ENCODE measurements around the gene SNAP25.

Gene SNAP25

DNA sequence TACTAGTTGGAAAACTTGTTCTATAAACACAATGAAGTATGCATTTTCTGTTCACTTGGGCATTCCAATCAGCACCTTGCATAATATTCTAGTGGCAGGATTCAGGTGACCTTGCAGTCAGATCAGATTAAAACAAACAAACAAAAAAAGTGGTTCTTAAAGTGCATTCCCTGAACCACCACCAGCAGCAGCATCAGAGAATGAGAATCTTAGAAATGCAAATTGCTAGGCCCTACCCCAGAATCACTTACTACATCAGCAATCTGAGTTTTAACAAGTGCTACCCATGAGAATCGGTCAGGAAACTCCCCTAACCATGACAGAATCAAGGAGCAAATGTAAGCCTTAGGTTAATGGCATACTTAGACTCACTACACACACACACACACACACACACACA lies 41.7 kb downstream of the SNAP25 start:
- DNase-seq: no peak
- no peak for TF ChIP-seq GATA1 (IDR thresholded peaks at IDR 0.05; ENCODE audit: low read depth, low read length)
- TF ChIP-seq POLR2A (IDR thresholded peaks at IDR 0.05; ENCODE audit: low read length): no peak

DNA sequence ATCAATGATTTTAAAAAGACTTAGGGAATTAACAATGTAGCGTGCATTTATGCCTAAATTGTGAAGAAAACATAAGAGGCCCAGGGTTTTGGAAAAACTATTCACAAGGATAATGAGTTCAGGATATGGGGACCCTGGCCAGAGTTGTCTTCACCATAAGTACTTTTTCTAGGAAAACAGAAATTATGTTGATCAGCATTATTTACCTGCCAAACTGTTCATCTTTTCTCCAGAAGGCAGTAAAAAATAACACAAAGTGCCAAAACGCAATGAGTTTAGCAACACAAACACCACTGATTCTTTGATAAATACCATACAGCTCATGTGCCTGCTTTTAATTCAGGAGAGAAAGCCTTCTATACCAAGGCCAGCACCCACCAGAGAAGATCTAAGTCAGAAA lies 43.1 kb downstream of the SNAP25 start:
- DNase-seq: no peak
- TF ChIP-seq GATA1 (IDR thresholded peaks at IDR 0.05; ENCODE audit: low read depth, low read length): no peak
- no peak for TF ChIP-seq POLR2A (IDR thresholded peaks at IDR 0.05; ENCODE audit: low read length)

DNA sequence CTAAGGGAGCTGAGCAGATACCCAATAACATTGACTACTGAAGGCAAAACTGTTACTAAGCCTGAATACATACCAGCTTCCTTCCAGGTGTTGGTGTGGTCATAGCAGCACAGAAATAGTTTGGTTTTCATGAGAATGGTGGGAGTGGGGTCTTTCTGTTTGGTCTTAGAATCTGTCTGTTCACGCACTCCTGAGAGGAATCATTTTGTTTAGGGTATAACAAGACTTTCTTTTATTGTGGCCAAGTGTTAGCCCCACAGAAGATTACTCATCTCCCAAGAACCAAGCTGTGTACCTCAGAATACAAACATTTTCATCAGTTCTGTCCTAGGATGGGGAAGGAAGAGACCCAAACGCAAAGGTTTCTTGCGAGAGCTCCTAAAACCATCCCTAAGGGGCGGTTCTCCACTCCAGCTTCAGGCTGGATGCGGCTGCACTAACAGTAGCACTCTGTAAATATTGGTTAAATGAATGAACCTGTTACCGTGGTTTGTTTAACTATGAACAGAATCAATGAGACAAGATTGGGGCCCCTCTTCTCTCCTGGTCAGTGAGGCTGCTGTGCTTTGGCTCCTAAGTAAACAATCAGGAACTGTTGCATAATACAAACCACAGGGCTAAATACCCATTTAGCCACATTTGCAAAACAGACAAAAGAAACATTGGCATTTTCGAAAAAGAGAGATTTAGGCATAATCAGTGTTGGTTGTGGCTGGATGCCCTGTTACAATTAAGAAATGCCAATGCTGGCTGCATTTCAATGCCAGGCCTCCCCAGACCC lies 44.9 kb downstream of the SNAP25 start:
- TF ChIP-seq GATA1 (IDR thresholded peaks at IDR 0.05; ENCODE audit: low read depth, low read length) (no peak), POLR2A (IDR thresholded peaks at IDR 0.05; ENCODE audit: low read length) (no peak)
- no peak for DNase-seq

DNA sequence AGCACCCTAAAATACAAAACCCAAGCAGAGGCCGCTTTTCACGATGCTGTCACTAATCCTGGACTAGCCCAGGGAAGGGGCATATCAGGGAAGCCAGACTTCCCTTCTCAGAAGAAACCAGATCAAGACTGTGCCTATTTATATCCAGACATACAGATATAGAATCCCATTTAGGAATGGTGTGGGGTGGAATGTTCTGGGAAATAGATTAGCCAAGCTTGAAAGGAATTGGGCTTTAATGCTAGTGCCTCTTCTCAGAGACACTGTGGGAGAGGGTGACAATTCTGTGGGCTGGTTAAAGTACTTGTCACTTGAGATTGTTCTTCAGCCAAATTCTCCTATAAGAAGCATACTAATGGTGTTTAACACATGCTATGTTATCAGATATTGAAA lies 45.5 kb downstream of the SNAP25 start:
- no peak for TF ChIP-seq GATA1 (IDR thresholded peaks at IDR 0.05; ENCODE audit: low read depth, low read length)
- no peak for TF ChIP-seq POLR2A (IDR thresholded peaks at IDR 0.05; ENCODE audit: low read length)
- DNase-seq: no peak

DNA sequence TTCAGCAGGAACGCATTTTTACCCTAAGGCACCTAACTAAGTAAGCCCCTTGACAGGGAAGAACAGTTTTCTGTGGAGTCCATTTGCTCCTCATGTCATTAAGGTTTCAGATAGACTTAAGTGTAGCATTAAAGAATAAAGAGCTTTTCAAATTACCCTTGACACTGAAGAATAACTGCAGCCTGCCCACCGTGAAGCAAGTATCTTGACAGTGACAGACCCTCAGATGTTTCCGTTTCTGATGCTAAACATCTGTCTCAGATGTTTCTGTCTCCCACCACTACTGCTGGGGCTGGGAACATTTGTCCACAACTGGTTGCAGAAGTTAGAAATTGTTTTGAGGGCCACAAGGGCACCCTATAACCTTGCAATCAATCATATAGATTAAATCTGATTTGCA lies 50.0 kb downstream of the SNAP25 start:
- DNase-seq: no peak
- TF ChIP-seq GATA1 (IDR thresholded peaks at IDR 0.05; ENCODE audit: low read depth, low read length) (no peak), POLR2A (IDR thresholded peaks at IDR 0.05; ENCODE audit: low read length) (no peak)

GRCh38 chr20:10270630-10271029 lies 52.0 kb downstream of the SNAP25 start:
- TF ChIP-seq GATA1 (IDR thresholded peaks at IDR 0.05; ENCODE audit: low read depth, low read length): no peak
- TF ChIP-seq POLR2A (IDR thresholded peaks at IDR 0.05; ENCODE audit: low read length): no peak
- no peak for DNase-seq

DNA sequence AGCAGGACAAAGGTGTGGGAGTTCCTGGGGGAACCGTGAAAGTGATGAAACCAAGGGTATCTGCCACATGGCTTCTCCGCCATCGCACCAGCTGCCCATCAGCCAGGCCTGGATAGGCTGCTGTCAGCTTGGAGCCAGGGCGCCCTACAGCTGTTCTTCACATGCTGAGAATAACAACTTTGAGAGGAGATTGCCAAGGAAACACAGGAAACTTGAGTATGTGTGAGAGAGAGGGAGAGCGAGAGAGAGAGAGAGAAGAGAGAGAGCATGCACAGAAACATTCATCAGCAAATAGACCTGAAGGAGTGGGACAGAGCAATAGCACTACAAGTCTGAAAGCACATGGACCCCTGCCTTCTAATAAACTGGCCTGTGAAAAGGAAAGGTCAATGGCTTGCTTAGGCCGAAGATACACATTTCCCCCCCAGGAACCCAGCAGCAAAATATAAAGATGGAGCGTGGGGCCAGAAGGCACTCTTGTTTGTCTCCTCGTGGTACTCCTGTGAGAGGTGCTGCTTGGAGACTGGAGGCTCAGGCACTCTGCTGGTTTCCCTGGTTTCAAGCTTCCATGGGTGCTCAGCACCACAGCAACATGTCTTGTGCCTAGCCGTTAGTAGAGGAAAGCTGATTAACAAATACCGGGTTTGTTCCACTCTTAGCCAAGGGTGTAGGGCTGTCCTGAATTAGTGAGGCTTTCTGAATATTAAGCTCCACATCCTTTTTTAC lies 53.0 kb downstream of the SNAP25 start:
- DNase-seq: no peak
- TF ChIP-seq GATA1 (IDR thresholded peaks at IDR 0.05; ENCODE audit: low read depth, low read length): no peak
- no peak for TF ChIP-seq POLR2A (IDR thresholded peaks at IDR 0.05; ENCODE audit: low read length)

DNA sequence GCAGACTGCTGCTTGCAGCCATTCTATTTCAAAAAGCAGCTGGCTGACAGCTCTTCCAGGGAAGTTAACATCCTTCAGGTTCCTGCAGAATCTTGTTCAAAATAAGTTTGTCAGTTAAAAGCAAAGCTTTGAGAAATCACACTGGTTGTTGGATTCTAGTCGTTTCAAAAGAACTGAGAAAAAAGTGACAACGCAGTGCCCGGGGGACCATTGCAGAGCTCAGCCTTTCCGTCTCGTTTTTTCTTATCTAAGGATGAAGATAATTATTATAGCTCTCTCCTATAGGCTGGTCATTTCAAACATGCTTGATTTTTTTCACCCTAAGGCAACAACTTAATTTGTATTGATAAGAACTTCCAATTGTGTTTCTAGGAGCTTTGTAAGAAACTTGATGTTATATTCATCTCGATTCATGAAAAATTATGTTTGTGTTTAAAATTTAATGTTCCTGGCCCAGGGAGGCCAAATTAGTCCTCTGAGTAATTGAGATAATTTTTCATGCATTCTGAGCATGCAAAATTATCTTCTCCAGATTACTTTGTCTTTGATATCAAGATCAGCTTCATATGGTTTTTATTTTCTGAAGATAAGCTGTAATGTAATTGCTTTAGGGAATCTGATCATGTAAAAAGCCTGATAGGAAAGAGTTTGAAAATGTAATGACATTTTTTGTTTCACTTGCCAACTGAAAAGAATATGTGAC lies 58.4 kb downstream of the SNAP25 start:
- TF ChIP-seq GATA1 (IDR thresholded peaks at IDR 0.05; ENCODE audit: low read depth, low read length) (no peak), POLR2A (IDR thresholded peaks at IDR 0.05; ENCODE audit: low read length) (no peak)
- DNase-seq: no peak

DNA sequence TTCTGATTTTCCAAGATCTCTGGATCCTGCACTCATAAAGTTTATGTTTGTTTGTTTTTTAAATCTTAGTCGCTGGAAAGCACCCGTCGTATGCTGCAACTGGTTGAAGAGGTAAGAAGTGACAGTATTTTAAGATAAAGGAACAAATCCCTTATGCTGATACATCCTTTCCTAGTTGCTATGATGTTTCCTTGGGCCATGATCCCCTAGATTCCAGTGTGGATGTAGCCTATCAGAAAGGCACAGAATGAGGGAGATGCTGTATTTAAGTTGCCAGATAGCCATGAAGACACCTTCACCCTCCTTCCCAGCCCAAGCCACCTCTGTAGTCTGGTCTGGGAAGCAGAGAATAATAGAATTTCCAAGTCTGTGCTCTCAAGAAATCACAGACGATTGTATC lies 59.0 kb downstream of the SNAP25 start:
- TF ChIP-seq POLR2A (IDR thresholded peaks at IDR 0.05; ENCODE audit: low read length): no peak
- TF ChIP-seq GATA1 (IDR thresholded peaks at IDR 0.05; ENCODE audit: low read depth, low read length): no peak
- DNase-seq: no peak

DNA sequence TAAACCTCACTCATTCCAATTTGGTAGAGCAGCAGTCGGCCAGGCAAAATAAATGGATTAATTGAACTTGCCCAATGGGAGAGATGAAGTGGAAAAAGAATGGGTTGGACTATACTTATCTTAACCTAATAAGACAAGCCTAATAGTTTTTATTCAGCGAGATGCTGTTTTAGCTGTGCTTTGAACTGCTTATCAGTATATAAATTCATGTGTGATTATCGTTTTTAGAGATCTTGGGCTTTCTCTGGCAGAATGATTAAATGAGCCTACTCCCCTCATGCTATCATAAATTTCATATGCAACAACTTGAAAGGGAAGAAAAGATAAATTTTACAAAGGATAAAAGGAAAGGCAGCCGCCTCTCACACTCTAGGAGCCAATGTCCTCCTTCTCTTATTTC lies 59.8 kb downstream of the SNAP25 start:
- TF ChIP-seq POLR2A (IDR thresholded peaks at IDR 0.05; ENCODE audit: low read length): no peak
- TF ChIP-seq GATA1 (IDR thresholded peaks at IDR 0.05; ENCODE audit: low read depth, low read length): no peak
- no peak for DNase-seq

- no peak for DNase-seq
- TF ChIP-seq GATA1 (IDR thresholded peaks at IDR 0.05; ENCODE audit: low read depth, low read length) (no peak), POLR2A (IDR thresholded peaks at IDR 0.05; ENCODE audit: low read length) (no peak)
Observed at GRCh38 chr20:10280018-10280908, 61.6 kb downstream of the SNAP25 start.

- no peak for DNase-seq
- TF ChIP-seq POLR2A (IDR thresholded peaks at IDR 0.05; ENCODE audit: low read length) (no peak), GATA1 (IDR thresholded peaks at IDR 0.05; ENCODE audit: low read depth, low read length) (no peak)
Observed at GRCh38 chr20:10281911-10282310, 63.3 kb downstream of the SNAP25 start.

GRCh38 chr20:10282979-10283456 lies 64.4 kb downstream of the SNAP25 start:
- TF ChIP-seq POLR2A (IDR thresholded peaks at IDR 0.05; ENCODE audit: low read length): no peak
- no peak for TF ChIP-seq GATA1 (IDR thresholded peaks at IDR 0.05; ENCODE audit: low read depth, low read length)
- no peak for DNase-seq

Data from erythroblast (primary cell).